Type B pancreatic cell (in vitro differentiated cells): ENCODE data around the gene HEY2. TPM values are rescaled to one million over a fixed set of nuclear protein-coding genes. Genes with fewer than 3 reads are reported as not detected.
A peak's percentile ranks its signal among the peaks of the same experiment; 100 is the strongest.

Source experiments
- DNase-seq: peaks from one replicate; pipeline ENCODE4 v3.0.0; 2021; ENCODE audit warnings: mixed read lengths; ENCODE audit not compliant: unreplicated experiment; ENCODE audit errors: extremely low spot score
- H3K27ac Mint-ChIP-seq: 2 replicates; pipeline ENCODE4 v1.8.0; 2021; ENCODE audit warnings: mild to moderate bottlenecking, mixed read lengths
- H3K27me3 Mint-ChIP-seq: 2 replicates; pipeline ENCODE4 v1.8.0; 2021; ENCODE audit warnings: mixed read lengths
- H3K36me3 Mint-ChIP-seq: 2 replicates; pipeline ENCODE4 v1.8.0; 2021; ENCODE audit warnings: mixed read lengths
- H3K4me1 Mint-ChIP-seq: one replicate; pipeline ENCODE4 v1.8.0; 2021; ENCODE audit warnings: mixed read lengths; ENCODE audit not compliant: unreplicated experiment
- H3K4me3 Mint-ChIP-seq: 2 replicates; pipeline ENCODE4 v1.8.0; 2021; ENCODE audit warnings: mild to moderate bottlenecking, mixed read lengths
- H3K9me3 Mint-ChIP-seq: 2 replicates; pipeline ENCODE4 v1.8.0; 2021; ENCODE audit warnings: mixed read lengths
- total RNA-seq: library from RNA; stranded (reverse); gene quantifications from 2 replicates; pipeline ENCODE4 v1.2.1, GENCODE V29; 2021; ENCODE audit warnings: low replicate concordance
- TF ChIP-seq, protein P1 (sequence below): fragments of 200-600 bp; sonication (generic); conservative IDR thresholded peaks from 2 replicates; pipeline ENCODE4 v1.5.0; 2021; ENCODE audit warnings: antibody characterized with exemption, mild to moderate bottlenecking

The HEY2 gene
- total RNA-seq, 1 donor from 2014 or later = 10.0 TPM

DNA sequence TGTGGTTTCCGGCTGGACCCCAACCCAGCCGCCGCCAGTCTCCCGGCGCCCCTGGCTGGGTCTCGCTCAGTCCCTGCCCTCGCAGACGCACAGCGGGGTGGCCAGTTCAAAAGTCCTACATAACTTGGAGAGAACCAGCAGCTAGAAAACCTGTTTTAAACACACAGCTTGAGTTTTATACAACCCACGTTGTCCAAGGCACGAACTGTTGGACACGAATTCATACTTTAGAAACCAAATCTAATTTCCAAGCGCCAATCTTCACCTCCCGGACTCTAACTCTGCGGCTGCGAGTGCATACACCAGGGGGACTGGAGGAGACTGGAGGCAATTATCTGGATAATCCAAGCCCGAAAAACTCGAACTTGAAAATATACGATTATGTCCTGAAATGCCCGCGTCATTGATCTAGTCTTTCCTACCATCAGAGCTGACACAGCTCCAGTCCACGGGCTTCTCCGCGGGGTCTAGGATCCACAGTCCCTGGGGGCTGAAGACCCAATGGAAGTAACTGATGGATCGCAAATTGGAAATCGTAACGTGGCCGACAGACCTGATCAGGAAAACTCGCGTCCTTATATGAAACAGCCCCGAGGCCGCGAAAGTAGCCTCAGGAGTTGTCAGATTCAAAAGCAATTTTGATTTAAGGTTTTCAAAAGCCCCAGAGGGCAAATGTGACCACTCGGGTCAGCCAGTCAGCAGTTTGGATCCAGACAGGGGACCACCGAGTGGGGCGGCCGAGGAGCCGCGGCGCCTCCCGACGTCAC is 843 bp upstream of the HEY2 start:
- peak overlapping the region; percentile 90 for H3K4me3 Mint-ChIP-seq
- DNase-seq = no peak
- TF ChIP-seq, protein P1, sequence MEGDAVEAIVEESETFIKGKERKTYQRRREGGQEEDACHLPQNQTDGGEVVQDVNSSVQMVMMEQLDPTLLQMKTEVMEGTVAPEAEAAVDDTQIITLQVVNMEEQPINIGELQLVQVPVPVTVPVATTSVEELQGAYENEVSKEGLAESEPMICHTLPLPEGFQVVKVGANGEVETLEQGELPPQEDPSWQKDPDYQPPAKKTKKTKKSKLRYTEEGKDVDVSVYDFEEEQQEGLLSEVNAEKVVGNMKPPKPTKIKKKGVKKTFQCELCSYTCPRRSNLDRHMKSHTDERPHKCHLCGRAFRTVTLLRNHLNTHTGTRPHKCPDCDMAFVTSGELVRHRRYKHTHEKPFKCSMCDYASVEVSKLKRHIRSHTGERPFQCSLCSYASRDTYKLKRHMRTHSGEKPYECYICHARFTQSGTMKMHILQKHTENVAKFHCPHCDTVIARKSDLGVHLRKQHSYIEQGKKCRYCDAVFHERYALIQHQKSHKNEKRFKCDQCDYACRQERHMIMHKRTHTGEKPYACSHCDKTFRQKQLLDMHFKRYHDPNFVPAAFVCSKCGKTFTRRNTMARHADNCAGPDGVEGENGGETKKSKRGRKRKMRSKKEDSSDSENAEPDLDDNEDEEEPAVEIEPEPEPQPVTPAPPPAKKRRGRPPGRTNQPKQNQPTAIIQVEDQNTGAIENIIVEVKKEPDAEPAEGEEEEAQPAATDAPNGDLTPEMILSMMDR = peak; percentile 52
- peaks cover 31% of the 10 kb centered on the region for H3K4me1 Mint-ChIP-seq
- no peaks in the 10 kb centered on the region for H3K9me3 Mint-ChIP-seq
- peaks cover 76% of the 10 kb centered on the region for H3K27me3 Mint-ChIP-seq
- peak overlapping the region; percentile 88 for H3K27ac Mint-ChIP-seq
- H3K36me3 Mint-ChIP-seq = peaks cover 3% of the 10 kb centered on the region

DNA sequence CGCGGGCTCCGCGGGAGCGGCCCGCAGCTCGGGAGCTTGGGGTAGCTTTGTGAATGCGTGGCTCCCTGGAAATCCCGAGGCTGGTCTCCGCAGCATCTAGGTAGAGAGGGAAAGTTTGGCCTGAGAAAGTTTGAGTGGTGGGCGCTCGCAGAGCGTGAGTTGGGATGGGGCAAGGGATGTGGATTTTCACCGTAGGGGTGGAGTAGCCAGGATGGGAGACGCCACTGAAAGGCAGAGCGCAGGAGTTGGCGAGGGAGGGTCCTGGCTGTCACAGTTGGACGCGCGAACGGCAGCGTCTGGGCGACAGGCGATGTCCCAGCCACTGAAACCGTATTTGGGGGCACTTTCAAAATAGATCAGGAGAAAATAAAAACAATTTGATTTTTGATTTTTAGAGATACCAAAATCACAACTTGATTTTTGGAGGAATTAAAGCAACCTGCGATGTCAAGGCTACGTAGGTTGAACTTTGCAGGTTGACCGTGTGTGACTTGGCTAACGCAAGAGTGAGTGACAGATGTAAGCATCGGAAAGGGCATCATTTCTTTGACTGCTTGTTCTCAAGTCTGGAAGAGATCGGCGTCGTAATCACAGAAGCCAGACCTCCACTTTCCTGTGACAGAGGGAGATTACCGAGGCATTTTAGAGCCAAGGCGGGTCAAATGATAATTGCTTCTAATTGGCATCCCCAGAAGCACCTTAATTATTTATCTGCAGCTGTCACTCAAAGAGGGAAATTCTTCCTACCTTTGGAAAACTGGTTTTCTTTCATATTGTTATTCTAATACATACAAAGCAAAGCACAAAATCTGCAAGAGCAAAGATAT is 646 bp downstream of the HEY2 start:
- Mint-ChIP-seq H3K9me3 (no peaks in the 10 kb centered on the region), H3K36me3 (peaks cover 6% of the 10 kb centered on the region), H3K4me1 (peaks cover 32% of the 10 kb centered on the region), H3K27ac (peak overlapping the region; percentile 87), H3K27me3 (peaks cover 65% of the 10 kb centered on the region), H3K4me3 (peak overlapping the region; percentile 98)
- DNase-seq = no peak
- TF ChIP-seq, protein P1 = no peak

DNA sequence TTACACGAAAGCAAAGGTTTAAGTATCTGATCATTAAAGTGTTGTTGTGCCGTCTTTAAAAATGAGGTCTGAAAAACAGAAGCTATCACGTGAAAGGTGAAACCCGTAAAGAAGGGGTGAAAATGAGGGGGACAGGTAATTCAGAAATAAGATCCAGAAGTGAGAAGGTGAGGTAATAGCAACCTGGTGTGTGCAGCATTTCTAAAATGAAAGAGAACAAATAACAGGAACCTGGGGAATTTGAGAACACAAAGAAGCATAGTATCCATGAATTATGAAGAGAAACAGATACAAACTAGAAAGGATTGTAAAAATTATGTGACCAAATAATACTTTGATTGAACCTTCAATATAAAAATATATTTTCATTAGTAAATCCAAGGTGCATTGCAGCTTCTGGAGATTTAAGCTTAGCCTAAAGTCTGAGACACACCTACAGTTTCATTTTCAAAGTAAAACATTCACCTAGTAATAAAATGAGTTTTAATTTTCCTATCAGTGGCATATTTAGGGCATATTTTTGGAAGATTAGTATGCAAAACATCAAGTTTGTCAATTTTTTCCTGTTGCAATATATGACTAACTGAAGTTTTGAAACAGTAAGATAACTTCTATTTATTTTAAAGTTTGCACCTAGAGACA is 1.4 kb downstream of the HEY2 start:
- DNase-seq = no peak
- Mint-ChIP-seq H3K27me3 (peaks cover 58% of the 10 kb centered on the region), H3K9me3 (no peaks in the 10 kb centered on the region), H3K27ac (peak overlapping the region; percentile 5), H3K4me1 (peaks cover 32% of the 10 kb centered on the region), H3K36me3 (peaks cover 6% of the 10 kb centered on the region), H3K4me3 (peak overlapping the region; percentile 98)
- TF ChIP-seq, protein P1 = no peak

DNA sequence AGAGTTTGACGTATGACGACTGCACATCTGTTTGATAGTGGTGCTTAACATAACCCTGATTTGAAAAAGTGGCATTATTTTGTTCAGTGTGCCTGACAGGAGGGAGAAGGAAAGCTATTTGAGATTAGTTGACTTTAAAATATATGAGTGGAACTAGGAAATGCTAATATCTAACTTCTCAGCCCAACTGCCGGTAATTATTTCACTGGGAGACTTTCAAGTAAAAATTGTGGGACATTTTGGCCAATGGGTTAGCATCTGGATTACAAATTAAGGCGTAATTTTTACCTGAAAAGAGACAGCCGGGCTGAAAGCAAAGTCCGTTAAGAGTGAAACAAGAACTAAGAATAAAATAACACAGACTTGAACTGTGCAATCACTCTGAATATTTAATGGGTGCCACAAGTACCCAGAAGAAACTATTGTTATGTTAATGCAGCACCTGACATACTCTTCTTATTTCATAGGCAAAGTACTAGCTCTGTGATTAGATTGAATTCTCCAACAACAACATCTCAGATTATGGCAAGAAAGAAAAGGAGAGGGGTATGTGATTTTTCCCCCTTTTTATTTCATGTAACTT is 2.0 kb downstream of the HEY2 start:
- Mint-ChIP-seq H3K4me1 (peaks cover 27% of the 10 kb centered on the region), H3K4me3 (peak overlapping the region; percentile 58), H3K27me3 (peaks cover 52% of the 10 kb centered on the region), H3K27ac (no peak overlapping the region), H3K9me3 (no peaks in the 10 kb centered on the region), H3K36me3 (peaks cover 6% of the 10 kb centered on the region)
- DNase-seq = no peak
- TF ChIP-seq, protein P1 = no peak

DNA sequence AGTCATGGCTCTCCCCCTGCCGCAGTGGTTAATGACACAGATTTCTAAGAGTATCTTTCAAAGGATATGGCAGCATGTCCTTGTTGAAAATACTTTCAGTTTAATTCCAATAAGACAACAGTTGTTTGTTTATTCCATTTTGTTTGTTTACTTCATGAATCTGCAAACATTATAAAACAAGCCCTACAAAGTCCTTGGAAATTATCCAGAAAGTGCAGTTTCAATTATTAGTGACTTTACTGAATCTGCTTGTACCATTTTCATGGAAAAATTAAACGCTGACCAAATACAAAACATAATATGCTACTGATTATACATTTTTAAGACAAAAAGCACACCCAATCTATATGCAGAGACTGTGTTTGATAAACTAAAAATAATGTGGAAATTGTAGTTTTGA is 3.3 kb downstream of the HEY2 start:
- no peaks in the 10 kb centered on the region for H3K9me3 Mint-ChIP-seq
- peaks cover 6% of the 10 kb centered on the region for H3K36me3 Mint-ChIP-seq
- no peak overlapping the region for H3K27ac Mint-ChIP-seq
- H3K4me1 Mint-ChIP-seq = peaks cover 21% of the 10 kb centered on the region
- TF ChIP-seq, protein P1 = no peak
- peak overlapping the region; percentile 55 for H3K4me3 Mint-ChIP-seq
- no peak for DNase-seq
- H3K27me3 Mint-ChIP-seq = peaks cover 40% of the 10 kb centered on the region
